Measurements from ENCODE around the gene CCDC102B.
"Not testable (repeated sequence)": the region's sequence is repeated elsewhere in the genome, so short reads cannot be mapped to it uniquely, and the experiment has no call there.

CCDC102B gene

DNA sequence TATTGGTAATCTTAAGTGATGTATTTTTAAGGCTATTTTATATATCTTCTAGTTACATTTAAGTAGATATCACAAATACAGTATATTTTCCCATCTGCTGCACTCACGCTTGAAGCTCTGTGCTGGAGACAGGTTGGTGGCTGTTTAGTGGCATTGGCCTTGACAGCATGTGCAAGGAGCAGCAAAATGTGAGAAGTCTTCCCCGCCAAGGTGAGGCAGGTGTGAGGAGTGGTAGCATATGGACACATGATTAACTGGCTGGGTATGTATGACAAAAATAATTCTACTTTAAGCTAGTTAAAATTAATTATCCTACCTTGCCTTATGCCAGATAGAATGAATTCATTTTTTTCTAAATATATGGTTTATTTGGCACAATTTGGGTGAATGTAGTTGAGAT lies 117.2 kb downstream of the CCDC102B start:
- no peak for DNase-seq

DNA sequence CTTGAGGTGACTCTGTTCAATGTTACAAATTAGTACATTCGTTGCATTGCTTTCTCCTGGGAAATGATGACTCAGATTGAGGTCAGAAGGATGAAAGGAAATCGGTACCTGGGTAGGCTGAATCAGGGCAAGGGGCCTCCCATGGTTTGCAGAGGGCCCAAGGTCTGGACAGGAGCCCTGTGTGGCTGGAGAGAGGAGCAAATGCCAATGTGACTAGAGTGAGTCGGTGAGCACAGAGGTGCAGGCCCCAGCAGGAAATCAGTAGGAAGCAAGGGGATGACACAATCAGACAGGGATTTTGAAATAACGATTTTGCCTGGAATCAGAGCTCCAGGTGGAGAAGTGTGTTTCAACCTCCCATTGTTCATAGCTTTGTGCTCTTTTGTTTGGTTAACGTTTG lies 118.9 kb downstream of the CCDC102B start:
- DNase-seq, result no peak

DNA sequence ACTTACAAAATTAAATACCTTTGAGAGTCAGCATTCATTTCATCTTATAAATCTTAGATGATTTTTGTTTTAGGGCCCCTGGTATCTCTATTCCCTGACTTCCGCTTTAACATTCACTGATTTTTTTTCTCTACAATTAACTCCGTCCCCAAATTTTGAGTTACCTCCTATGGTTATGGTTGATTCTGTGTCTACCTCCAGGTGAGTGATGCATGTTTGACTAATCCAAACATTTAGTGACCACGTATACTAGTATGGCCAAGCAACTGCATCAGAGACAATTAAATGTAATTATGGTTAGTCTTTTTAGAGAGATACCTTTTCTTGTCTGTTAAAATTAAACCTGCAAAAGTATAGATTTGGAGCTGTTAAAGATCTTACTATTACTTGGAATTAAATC lies 120.3 kb downstream of the CCDC102B start:
- no peak for DNase-seq

DNA sequence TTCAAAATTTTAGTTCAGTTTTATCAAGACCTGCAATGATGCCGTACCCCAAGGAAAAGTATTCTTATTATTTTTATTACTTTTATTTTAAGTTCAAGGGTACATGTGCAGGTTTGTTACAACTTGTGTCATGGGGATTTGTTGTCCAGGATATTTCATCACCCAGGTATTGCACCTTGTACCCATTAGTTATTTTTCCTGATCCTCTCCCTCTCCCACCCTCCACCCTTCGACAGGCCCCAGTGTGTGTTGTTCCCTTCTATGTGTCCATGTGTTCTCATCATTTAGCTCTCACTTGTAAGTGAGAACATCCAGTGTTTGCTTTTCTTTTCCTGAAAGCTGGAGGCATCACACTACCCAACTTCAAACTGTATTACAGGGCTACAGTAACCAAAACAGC lies 122.0 kb downstream of the CCDC102B start:
- DNase-seq, result no peak

DNA sequence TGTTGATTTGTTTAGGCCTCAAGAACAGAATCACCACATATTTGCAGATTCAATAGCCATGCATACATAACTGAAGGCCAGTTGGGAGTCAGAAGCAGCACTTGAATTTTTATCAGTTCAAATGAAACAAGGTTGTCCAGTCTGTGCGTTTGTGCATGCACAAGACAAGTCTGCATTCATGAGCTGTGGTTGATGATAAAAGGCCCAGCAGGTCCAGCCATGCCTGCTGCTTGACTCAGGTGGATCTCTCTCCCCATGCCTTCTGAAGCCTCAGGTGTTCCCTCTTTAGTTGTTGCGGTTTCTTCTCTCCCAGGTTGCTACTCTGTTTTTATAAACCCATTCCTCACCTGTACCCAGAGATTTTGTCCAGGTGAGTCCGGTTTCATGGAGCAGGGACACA lies 124.5 kb downstream of the CCDC102B start:
- DNase-seq, result no peak

DNA sequence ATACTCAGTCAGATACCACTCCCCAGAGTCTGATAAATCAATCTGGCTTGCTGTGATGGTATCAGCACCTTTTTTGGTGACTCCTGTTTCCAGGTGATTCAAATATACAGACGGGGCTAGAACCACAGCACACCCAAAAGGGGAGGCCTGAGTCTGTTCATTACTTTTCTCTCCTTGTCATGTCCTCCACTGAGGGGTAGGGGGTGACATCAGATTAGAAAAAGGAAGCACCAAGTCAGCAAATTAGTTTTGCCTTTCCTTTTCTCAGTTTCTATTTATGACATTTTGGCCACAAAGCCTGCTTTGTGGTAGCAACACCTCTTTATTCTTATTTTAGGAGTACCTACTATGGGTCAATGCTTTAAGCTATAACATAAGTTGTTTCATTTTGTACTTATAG lies 127.4 kb downstream of the CCDC102B start:
- no peak for DNase-seq

DNA sequence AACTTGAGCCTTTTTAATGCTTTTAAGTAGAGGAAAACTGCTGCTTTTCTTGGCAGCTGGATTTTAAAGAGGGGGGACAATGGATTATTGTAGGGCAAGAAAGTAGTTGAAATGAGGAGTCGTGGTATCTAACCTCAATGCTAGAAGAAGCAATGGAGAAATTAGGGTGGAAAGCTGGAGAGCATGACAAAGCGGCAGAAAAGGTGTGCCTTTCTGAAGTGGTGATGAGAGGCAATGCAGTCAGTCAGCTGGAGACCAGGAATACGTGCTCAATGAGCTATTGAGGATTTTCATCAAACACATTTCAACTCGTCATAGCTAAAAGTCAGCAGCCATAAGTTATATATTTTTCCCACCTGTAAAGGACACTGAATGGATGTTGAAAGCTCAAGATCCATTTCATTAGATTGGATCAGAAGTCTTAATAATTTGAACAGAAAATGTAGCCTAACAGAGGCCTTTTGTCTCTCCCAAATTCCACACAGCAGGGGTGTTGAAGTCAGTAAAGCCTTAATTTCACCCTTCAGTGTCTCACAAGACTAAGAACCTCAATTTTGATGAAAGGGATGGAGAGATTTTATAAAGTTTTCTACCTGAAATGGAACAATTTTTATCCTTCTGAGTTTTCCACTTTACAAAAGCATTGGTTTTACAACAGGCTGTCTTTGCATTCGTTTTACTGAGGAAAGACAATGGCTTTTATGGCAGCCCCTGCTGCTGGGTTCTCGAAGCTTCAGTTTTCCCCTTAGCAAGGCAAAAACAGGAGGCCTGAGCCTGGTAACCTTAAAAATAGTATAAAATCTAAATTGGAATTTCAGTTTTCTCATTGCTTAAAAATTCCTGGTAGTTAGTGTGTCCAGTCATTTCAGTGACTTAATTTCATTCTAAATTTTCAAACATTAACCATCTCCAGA lies 131.1 kb downstream of the CCDC102B start:
- DNase-seq, result no peak

DNA sequence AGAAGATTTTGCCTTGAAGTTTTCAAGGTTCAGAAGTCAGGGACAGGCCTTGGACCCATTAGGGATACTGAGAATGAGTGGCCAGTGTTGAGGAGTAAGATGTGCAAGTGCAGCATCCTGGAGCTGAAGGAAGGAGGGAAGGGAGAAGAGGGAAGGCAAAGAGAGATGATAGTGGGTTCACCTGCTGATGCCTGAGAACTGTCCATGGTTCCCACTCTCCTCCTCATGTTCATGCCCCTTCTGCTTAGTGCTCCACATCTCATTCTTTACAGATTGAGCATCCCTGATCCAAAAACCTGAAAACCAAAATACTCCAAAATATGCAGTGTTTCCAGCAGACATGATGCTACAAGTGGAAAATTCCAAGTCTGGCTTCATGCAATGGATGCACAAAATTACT lies 137.8 kb downstream of the CCDC102B start:
- DNase-seq, result no peak

DNA sequence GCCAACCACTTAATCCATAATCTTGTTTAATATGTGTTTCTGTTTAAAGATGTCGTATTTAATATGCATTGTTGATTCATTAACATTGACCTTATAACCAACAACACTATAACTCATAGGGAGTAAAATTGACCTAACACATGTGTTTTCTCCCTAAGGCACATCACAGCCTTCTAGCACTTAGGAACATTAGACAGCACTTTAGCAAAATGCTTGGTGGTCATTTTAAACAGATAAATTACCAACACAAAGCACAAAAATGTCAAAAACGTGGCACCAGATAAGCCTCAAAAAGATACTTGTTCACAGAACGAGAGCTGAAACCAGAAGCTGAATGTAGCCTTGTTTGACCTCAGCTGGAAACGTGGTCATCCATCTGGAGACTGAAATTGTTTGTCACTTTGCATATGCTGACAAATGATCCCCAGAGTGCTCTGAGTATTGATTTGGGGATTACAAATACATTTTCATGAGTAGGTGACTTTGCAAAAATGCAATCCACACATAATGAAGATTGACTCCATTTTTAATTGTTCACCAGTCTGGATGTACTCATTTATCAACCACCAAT lies 139.2 kb downstream of the CCDC102B start:
- DNase-seq, result no peak

DNA sequence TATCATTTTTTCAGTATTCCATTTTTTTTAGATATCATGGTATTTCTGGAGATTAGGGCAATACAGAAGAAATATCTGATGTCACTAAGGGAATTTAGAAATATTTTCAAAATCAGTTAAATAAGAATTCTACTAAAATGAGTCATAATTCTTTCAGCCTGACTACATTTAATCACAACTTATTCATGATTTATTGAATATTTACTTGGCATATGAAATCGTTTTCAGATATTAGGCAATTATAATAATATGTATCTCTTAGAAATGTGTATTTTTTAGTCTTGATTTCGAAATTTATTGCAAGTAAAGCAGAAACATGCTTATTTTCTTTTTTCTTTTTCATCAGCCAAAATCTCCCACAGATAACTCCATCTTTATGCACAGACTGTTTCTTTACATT lies 142.2 kb downstream of the CCDC102B start:
- no peak for DNase-seq

DNA sequence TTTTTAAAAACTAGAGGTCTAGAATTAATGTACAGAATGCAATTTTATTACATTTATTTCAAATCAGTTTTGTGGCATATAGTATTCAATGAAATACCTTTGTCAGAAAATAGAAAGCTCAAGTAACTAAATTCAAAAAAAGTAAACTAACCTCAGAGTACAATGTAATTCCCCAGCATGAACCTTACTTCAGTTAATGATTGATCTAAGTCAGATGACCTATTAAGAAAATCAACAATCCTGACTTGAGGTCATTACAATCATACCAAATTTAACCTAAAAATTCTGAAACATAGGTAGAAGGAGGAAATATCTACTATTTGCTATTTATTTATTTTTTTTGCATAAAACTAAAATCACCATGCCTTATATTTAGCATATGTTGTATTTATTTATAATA lies 142.9 kb downstream of the CCDC102B start:
- no peak for DNase-seq

DNA sequence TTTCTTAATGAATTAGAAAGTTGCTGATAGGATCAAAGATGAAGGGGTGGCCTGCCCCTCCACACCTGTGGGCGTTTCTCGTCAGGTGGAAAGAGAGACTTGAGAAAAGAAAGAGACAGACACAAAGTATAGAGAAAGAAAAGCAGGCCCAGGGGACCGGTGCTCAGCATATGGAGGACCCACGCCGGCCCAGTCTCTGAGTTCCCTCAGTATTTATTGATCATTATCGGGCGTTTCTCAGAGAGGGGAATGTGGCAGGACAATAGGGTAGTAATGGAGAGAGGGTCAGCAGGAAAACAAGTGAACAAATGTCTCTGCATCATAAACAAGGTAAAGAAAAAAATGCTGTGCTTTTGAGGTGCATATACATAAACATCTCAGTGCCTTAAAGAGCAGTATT lies 144.3 kb downstream of the CCDC102B start:
- DNase-seq, result no peak

DNA sequence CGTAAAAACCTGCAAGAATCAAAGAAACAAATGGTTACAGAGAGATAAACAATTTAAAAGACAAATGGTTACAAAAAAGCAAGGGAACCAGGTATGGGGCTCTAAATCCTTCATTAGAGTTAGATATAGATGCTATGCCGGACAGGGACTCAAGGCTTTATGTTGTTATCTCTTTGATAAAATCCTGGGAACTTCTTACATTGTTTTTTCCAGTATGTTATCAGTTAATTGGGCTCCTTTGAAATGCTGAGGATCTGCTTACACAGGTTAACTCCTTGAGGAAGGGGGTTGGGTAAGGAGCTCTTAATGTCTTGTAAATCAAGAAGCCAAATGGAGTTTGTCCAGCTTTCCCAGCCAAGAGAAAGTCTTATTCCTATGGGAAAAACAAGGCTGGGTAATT lies 146.0 kb downstream of the CCDC102B start:
- not testable (repeated sequence) for DNase-seq

DNA sequence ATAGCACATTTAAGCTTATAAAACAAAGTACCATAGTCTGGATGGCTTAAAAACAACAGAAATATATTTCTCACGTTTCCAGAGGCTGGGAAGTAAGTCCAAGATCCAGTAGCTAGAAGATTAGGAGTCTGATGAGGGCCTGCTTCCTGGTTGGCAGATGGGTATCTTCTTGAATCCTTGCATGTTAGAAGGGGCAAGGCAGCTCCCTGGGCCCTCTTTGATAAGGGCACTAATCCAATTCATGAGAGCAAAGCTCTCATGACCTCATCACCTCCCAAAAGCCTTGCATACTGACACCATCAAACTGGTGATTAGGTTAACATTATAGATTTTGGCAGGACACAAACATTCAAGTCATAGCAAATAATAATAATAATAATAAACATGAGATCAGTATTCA lies 146.4 kb downstream of the CCDC102B start:
- DNase-seq, result no peak

DNA sequence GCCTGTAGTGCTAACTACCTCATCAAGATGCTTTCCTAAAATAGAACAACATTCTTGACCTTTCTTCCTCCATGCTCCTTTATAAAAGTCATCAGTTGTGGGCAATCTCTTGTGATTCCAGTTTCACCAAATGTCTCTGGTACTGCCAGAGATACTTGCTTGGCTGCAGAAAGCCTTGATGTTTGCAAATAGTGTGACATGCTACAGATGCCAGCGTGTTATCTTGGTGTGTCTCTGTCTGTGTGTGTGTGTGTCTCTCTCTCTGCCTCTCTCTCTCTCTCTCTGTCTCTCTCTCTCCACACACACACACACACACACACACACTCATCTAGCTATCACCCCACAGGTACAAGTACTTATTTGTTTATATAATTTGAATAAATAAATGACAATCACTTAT lies 146.9 kb downstream of the CCDC102B start:
- DNase-seq, result no peak

DNA sequence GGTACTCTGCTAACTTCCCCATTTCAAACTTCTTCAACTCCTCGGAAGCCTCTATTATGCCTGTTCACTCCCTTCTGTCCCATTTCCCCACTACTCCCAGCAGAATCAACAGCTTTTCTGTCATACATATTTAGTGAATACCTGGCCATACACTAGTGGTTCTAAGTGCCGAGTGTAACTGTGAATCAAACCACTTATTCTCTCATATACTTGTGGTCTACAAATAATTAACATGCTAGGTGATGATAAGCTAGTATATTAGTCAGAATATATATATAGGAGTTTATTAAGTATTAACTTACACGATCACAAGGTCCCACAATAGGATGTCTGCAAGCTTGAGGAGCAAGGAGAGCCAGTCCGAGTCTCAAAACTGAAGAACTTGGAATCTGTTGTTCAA lies 150.7 kb downstream of the CCDC102B start:
- no peak for DNase-seq

DNA sequence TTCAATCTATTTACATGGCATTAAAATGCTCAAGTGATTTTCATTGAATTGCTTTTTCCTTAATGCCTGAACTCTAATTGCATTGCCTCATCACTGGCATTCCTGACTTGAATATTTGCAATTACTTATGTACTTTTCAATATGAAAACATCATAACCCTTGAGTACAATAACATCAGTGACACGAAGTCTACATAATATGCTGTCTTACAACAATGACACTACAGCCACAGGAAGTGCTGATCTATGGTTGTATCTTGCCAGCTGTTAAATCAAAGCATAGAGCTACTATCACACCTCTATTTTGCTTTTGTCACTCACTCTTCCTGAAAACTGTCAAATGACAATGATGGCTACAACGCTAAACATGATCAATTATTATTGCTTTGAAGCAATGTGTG lies 156.9 kb downstream of the CCDC102B start:
- DNase-seq, result no peak

DNA sequence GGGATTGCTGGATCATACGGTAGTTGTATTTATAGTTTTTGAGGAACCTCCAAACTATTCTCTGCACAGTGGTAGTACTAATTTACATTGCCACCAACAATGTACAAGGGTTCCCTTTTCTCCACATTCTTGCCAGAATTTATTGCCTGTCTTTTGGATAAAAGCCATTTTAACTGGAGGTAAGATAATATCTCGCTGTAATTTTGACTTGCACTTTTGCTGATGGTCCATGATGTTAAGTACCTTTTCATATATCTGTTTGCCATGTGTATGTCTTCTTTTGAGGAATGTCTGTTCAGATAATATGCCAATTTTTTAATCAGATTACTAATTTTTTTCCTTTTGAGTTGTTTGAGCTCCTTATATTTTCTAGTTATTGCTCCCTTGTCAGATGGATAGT lies 158.8 kb downstream of the CCDC102B start:
- DNase-seq, result no peak

DNA sequence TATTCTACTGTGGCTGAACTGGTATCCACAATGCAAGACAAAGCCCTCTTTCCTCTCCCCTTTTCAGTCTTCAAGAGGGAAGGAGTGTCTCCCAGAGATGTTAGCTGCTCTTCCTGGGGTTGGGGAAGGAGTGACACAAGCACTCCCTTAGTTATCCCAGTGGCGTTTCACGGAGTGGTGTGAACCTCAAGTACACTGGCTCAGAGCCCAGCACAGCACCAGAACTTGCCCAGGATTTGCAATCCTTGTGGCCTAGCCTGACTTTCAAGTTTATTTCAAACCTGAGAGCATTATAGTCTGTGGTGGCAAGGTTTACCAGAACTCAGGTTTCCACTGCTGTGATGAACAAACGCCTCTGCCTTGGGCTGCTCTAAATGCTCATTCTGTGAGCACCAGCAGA lies 162.5 kb downstream of the CCDC102B start:
- no peak for DNase-seq

DNA sequence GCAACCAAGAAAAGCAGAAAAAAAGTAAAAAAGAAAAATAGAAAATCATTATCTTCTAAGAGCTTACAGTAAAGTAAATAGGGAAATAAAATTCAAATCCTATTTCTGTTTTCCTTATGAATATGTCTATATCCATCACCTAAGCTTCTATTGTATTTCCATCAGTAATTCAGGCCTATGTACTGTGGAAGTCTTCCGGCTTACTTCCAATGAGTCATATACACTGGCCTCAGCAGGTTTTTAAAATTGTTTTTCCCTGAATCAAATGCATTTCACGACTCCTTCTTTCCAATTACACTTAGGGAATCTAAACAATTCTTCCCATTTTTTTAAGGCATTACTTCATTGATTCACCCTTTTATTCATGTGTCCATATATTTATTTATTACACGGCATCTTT lies 164.7 kb downstream of the CCDC102B start:
- no peak for DNase-seq

DNA sequence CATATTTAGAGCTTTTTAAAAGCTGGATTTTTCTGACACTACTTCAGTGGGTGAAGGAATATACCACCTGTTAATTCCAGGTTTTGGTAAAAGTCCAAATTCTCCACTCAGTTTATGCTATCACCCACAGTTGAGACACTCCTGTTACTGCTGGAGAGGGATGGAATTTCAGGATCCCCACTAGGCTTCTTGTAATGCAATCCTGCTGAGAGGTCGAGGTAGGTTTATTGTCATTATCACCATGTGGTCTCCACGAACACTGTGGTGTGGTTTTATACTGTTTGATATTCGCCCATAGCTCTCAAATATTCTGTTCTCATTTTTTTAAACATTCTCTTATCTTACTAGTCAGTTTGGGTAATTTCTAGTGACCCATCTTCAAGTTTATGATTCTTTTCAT lies 167.9 kb downstream of the CCDC102B start:
- DNase-seq, result no peak

DNA sequence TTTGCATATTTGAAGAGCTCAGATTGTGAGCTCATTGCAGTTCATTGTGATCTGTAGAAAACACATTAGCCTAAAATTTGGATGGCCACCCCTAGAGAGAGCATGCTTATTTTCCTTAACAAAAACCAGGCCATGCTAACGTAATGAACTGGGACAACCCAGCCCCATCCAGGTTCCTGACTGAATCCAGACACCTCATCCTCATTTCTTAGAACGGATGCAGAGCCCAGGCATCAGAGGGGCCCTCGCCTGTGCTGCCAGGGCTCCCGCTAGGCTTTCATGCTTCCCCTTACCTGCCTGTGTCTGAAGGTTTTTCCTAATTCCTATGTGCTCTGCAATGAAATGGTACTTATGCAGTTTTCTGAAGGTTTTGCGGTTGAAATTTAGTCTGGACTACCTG lies 171.1 kb downstream of the CCDC102B start:
- no peak for DNase-seq

DNA sequence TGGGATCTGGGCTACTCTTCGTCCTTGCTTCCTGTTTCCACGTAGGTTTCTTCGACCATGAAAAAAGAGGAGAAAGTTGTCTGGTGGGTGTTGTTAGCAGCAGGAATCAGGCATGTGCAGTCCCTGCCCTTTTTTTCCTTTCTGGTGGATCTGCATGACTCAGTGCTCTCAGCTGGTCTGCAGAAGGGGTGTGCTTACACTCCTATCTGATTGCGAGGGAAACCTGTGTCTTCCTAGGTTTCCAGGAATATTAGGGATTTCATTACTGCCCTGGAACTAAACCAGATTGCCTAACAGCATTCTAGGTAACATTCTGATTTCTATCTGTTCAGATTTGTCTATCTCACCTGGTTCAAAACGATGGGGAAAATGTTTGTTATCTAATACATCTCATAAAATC lies 174.3 kb downstream of the CCDC102B start:
- DNase-seq, result no peak

DNA sequence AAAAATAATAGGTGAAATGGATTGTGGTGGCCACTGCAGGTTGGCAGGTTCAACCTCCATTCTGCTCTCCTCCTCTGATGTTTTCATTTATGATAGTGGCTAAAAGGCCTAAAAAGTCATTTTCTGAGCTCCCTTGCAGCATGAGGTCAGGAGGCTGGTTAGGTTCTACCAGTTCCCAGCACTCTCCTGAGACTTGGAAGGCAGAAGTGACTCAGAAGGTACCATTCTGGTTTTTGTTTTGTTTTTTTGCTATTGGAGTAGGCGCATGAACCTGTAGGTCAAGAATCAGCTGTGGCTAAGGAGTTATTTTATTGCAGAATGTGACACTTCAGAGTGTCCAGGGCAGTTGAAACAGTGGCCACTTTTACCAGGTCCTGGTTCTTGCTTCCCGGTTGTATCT lies 181.9 kb downstream of the CCDC102B start:
- DNase-seq, result no peak

DNA sequence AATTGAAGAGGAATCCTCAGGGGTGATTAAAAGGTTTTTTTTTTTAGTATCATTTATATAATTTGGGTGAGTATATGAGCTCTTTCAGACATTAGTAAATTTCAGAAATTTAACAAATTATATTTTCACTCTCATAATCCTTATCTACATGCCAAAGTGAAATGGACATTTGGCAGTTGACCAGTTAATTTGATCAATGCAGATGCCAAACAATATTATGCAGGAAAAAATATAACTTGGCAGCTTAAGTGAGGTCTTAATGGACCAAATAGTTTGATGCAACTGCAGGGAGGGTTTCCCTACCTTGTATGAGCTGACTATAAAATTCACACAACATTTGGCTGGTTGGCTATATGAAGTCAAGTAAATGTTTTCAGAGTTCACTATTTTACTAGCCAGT lies 185.2 kb downstream of the CCDC102B start:
- DNase-seq, result no peak
